ENCODE data around the gene PGM1.
"Not testable (repeated sequence)": the region's sequence is repeated elsewhere in the genome, so short reads cannot be mapped to it uniquely, and the experiment has no call there.

The PGM1 gene

DNA sequence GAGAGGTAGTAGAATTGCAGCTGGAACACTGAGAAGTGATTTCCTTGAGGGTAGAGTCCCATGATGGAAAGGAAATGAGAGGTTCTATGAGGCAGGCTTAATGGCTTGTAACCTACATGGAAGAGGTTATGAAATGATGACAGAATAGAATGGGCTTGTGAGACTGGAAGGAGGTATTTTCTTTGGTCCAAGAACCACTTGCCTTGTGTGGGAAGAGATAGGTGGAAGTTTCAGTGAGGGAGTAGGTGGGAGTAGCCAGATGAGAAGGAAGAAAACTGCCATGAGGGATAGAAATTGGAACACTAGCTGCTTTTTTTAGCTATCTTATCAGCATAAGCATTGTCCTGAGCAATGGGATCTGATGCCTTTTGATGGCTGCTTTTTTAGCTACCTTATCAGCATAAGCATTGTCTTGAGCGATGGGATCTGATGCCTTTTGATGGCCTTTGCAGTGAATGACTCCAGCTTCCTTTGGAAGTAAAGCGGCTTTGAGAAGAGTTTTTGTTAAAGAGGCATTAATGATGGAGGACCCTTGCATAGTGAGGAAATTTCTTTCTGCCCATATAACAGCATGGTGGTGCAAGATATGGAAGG, 18.9 kb upstream of the PGM1 start:
- Histone ChIP-seq H3K9ac (ENCODE audit: low read depth, low read length) (peak overlapping the region; percentile 47; the same call in 1 of the 2 replicates), H3K27ac (ENCODE audit: low read length) (peak overlapping the region; percentile 83), H3K4me1 (ENCODE audit: insufficient read depth, low read length) (peaks cover 31% of the 10 kb centered on the region; the same call in 1 of the 2 replicates), H3K4me3 (ENCODE audit: low read length) (peak overlapping the region; percentile 34)
- H3K36me3 ChIP-seq (ENCODE audit: insufficient read depth, low read depth, low read length); H3K27me3 ChIP-seq (ENCODE audit: insufficient read depth, low read length); H3K9me3 ChIP-seq (ENCODE audit: insufficient read depth, low read depth, low read length): not testable (repeated sequence)

GRCh38 chr1:63575340-63575826, 17.8 kb upstream of the PGM1 start:
- Histone ChIP-seq H3K27ac (ENCODE audit: low read length) (no peak overlapping the region), H3K4me3 (ENCODE audit: low read length) (no peak overlapping the region), H3K9ac (ENCODE audit: low read depth, low read length) (no peak overlapping the region), H3K9me3 (ENCODE audit: insufficient read depth, low read depth, low read length) (no peaks in the 10 kb centered on the region; the same call in 1 of the 2 replicates), H3K36me3 (ENCODE audit: insufficient read depth, low read depth, low read length) (no peaks in the 10 kb centered on the region), H3K27me3 (ENCODE audit: insufficient read depth, low read length) (no peaks in the 10 kb centered on the region), H3K4me1 (ENCODE audit: insufficient read depth, low read length) (peaks cover 27% of the 10 kb centered on the region; the same call in 1 of the 2 replicates)

DNA sequence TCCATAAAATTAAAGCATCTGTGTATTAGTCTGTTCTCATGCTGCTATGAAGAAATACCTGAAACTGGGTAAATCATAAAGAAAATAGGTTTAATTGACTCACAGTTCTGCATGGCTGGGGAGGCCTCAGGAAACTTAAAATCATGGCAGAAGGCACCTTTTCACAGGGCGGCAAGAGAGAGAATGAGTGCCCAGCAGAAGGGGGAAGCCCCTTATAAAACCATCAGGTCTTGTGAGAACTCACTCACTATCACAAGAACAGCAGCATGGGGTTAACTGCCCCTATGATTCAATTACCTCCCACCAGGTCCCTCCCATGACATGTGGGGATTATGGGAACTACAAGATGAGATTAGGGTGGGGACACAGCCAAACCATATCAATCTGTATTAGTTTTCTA, 6.9 kb upstream of the PGM1 start:
- H3K27me3 ChIP-seq (ENCODE audit: insufficient read depth, low read length); H3K9me3 ChIP-seq (ENCODE audit: insufficient read depth, low read depth, low read length); H3K4me1 ChIP-seq (ENCODE audit: insufficient read depth, low read length); H3K36me3 ChIP-seq (ENCODE audit: insufficient read depth, low read depth, low read length); H3K4me3 ChIP-seq (ENCODE audit: low read length); H3K9ac ChIP-seq (ENCODE audit: low read depth, low read length); H3K27ac ChIP-seq (ENCODE audit: low read length): not testable (repeated sequence)

- Histone ChIP-seq H3K4me1 (ENCODE audit: insufficient read depth, low read length) (0 out of 2 replicates have a peak, but pooled peaks cover 5% of the 10 kb centered on the region), H3K4me3 (ENCODE audit: low read length) (no peak overlapping the region), H3K27me3 (ENCODE audit: insufficient read depth, low read length) (peaks cover 20% of the 10 kb centered on the region), H3K27ac (ENCODE audit: low read length) (no peak overlapping the region), H3K9ac (ENCODE audit: low read depth, low read length) (no peak overlapping the region), H3K9me3 (ENCODE audit: insufficient read depth, low read depth, low read length) (no peaks in the 10 kb centered on the region; the same call in 1 of the 2 replicates), H3K36me3 (ENCODE audit: insufficient read depth, low read depth, low read length) (no peaks in the 10 kb centered on the region)
These were observed 3.0 kb upstream of the PGM1 start for GRCh38 chr1:63590166-63590560.

DNA sequence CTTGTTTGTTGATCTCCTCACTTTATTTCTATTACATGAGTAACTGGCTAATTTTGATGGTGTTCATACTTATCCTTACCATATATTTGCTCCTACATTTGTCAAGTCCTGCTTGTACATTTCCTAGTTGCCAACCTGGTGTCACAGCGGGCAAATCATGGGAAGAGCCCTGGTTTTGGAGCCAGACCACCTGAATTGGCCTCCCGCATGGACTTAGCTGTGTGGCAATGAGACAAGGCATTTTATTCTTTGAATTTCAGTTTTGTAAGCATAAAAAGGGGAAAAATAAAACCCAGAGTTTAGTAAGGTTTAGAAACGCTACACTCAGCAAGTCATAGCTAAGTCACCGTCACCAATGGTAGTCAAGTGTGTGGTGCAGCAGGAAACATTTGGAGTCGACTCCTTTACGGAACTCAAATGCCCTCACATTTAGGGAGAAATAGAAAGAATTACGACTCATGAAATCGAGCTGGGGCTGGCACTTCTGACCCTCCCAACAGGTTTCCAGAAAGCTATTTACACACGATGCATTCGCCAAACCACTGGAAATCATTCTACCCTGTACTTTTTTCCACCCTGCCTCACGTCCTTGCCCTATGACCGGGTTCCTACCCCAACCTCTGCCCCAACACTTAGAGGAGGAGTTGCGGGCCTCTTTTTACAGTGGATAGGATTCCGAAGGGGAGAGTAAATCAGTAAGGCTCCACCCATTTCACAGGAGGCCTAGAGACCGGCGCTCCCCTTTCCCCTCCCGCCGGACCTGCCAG, 492 bp upstream of the PGM1 start:
- H3K4me1 ChIP-seq (ENCODE audit: insufficient read depth, low read length): 0 out of 2 replicates have a peak, but pooled peaks cover 5% of the 10 kb centered on the region
- H3K36me3 ChIP-seq (ENCODE audit: insufficient read depth, low read depth, low read length): no peaks in the 10 kb centered on the region
- H3K9me3 ChIP-seq (ENCODE audit: insufficient read depth, low read depth, low read length): no peaks in the 10 kb centered on the region
- peak overlapping the region; percentile 72; the same call in 1 of the 2 replicates for H3K9ac ChIP-seq (ENCODE audit: low read depth, low read length)
- H3K4me3 ChIP-seq (ENCODE audit: low read length): peak overlapping the region; percentile 93
- no peak overlapping the region for H3K27ac ChIP-seq (ENCODE audit: low read length)
- peaks cover 20% of the 10 kb centered on the region for H3K27me3 ChIP-seq (ENCODE audit: insufficient read depth, low read length)

DNA sequence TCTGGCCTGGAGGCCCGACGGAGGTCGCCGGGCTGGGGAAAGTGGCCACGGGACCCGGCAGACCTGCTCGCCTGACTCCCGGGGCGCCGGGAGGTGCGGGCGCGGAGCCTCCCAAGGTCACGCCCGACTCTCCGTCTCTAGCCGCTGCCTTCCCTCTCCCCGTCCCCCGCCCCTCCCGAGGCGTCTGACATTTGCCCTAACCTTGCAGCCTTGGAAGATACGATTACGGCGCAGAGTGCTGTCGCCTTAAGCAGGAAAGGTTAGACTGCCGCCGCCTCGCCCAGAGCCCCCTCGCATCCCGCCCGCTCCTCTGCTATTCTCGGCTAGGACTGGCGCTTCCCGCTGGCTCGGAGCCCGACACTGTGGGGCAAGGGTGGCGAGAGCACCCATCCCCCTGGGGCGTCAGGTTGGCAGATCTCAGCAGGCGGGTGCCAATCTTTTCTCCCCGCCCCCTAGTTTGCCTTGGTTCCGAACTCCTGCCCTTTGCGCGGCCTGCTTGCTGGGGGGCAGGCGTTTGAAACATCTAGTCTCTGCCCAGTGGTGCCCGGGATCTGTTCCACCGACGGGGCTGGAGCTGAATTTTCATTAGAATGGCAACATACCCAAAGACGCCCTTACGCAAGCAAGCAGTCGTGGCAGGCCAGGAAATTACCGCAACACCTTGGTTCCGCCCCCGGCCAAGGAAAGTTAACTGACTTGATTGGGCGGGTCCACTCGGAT, 835 bp downstream of the PGM1 start:
- H3K36me3 ChIP-seq (ENCODE audit: insufficient read depth, low read depth, low read length): no peaks in the 10 kb centered on the region
- peak overlapping the region; percentile 93 for H3K4me3 ChIP-seq (ENCODE audit: low read length)
- H3K27ac ChIP-seq (ENCODE audit: low read length): no peak overlapping the region
- H3K4me1 ChIP-seq (ENCODE audit: insufficient read depth, low read length): 0 out of 2 replicates have a peak, but pooled peaks cover 5% of the 10 kb centered on the region
- no peaks in the 10 kb centered on the region for H3K9me3 ChIP-seq (ENCODE audit: insufficient read depth, low read depth, low read length)
- peaks cover 20% of the 10 kb centered on the region for H3K27me3 ChIP-seq (ENCODE audit: insufficient read depth, low read length)
- H3K9ac ChIP-seq (ENCODE audit: low read depth, low read length): peak overlapping the region; percentile 72; the same call in 1 of the 2 replicates

GRCh38 chr1:63595435-63595834, 2.2 kb downstream of the PGM1 start:
- no peaks in the 10 kb centered on the region for H3K36me3 ChIP-seq (ENCODE audit: insufficient read depth, low read depth, low read length)
- no peak overlapping the region for H3K9ac ChIP-seq (ENCODE audit: low read depth, low read length)
- no peak overlapping the region for H3K27ac ChIP-seq (ENCODE audit: low read length)
- no peak overlapping the region for H3K4me3 ChIP-seq (ENCODE audit: low read length)
- 0 out of 2 replicates have a peak, but pooled peaks cover 5% of the 10 kb centered on the region for H3K4me1 ChIP-seq (ENCODE audit: insufficient read depth, low read length)
- H3K9me3 ChIP-seq (ENCODE audit: insufficient read depth, low read depth, low read length): no peaks in the 10 kb centered on the region
- peaks cover 20% of the 10 kb centered on the region for H3K27me3 ChIP-seq (ENCODE audit: insufficient read depth, low read length)

DNA sequence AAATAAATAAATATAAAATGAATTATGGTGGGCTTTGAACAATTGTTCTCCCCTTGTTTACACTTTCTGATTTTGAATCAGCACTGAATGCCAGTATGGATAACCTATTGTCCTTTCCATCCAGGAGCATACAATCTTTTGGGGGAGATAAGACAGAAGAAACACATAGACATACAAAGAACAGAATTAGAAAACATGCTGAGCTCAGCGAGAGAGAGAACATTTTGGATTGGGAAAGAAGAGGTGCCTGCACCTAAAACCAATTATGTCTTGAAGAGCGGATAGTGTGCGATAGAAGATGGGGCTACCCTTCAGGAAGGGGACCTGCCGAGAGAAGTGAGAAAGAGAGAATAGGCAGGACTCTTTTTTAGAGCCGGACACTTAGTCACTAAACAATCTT, 6.6 kb downstream of the PGM1 start:
- no peaks in the 10 kb centered on the region; the same call in 1 of the 2 replicates for H3K36me3 ChIP-seq (ENCODE audit: insufficient read depth, low read depth, low read length)

DNA sequence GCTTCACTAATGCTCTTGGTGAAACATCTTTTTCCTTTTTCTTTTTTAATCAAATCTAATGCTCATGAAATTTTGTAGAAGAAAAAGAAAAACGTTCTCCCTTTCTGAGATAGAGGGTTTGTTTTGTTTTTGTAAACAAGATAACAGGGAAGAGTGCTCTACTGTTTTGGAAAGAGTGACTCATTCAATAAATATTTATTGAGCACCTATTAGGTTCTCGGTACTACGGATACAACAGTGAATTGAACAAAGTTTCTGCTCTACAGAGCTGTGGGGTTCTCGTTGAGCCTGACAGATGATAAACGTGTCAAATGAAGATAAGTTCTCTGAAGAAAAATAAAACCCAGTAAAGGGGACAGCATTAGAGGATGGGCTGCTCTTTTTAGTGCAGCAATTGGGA, 7.0 kb downstream of the PGM1 start:
- Histone ChIP-seq H3K27me3 (ENCODE audit: insufficient read depth, low read length) (no peaks in the 10 kb centered on the region; the same call in 1 of the 2 replicates), H3K27ac (ENCODE audit: low read length) (no peak overlapping the region), H3K9ac (ENCODE audit: low read depth, low read length) (no peak overlapping the region), H3K4me1 (ENCODE audit: insufficient read depth, low read length) (peaks cover 6% of the 10 kb centered on the region; the same call in 1 of the 2 replicates), H3K36me3 (ENCODE audit: insufficient read depth, low read depth, low read length) (no peaks in the 10 kb centered on the region; the same call in 1 of the 2 replicates), H3K4me3 (ENCODE audit: low read length) (no peak overlapping the region), H3K9me3 (ENCODE audit: insufficient read depth, low read depth, low read length) (no peaks in the 10 kb centered on the region)

More for the DNA sequence above, 6.6 kb downstream of the PGM1 start:
- Histone ChIP-seq H3K9me3 (ENCODE audit: insufficient read depth, low read depth, low read length) (no peaks in the 10 kb centered on the region), H3K27me3 (ENCODE audit: insufficient read depth, low read length) (no peaks in the 10 kb centered on the region; the same call in 1 of the 2 replicates), H3K27ac (ENCODE audit: low read length) (no peak overlapping the region), H3K4me1 (ENCODE audit: insufficient read depth, low read length) (peaks cover 6% of the 10 kb centered on the region; the same call in 1 of the 2 replicates), H3K9ac (ENCODE audit: low read depth, low read length) (no peak overlapping the region), H3K4me3 (ENCODE audit: low read length) (no peak overlapping the region)

DNA sequence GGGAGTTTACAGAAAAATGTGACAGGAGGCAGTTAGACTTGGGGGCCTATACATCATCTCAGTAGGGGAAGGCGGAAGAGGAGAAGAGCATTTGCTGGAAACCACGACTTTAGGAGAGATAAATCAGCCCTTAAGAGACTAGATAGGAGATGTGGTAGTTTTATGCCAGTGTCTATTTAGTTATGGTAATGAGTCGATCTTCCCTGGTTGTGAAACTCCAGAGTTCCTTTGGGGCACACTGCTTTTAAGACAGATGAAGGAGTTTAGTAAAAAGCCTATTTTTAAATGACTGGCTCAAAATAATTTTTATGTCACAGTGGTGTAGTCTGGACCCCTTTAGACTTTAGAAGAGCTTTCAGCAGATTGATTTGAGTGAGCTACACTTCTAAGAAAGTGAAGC, 7.8 kb downstream of the PGM1 start:
- Histone ChIP-seq H3K36me3 (ENCODE audit: insufficient read depth, low read depth, low read length) (no peaks in the 10 kb centered on the region; the same call in 1 of the 2 replicates), H3K27me3 (ENCODE audit: insufficient read depth, low read length) (no peaks in the 10 kb centered on the region), H3K4me3 (ENCODE audit: low read length) (no peak overlapping the region), H3K27ac (ENCODE audit: low read length) (no peak overlapping the region), H3K9me3 (ENCODE audit: insufficient read depth, low read depth, low read length) (no peaks in the 10 kb centered on the region), H3K4me1 (ENCODE audit: insufficient read depth, low read length) (peaks cover 6% of the 10 kb centered on the region; the same call in 1 of the 2 replicates), H3K9ac (ENCODE audit: low read depth, low read length) (no peak overlapping the region)

DNA sequence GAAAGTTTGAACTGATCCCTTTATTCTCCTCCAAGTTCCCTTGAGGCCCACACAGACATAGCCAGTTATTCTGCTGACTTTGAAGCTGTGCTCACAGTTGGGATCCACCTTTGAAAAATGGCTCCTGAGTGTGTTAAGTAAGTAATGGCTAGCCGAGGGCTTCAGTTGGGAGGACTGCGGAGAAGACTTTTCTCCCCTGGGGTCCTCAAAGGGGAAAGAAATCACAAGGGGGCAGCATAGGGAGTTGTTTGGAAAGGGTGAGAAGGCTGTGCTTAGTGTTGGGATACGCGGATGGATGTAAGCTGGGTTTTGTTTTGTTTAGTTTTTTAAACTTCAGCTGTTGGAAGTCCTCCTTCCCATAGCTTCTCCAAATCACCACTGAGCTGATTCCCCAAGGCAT, 8.3 kb downstream of the PGM1 start:
- H3K27me3 ChIP-seq (ENCODE audit: insufficient read depth, low read length): no peaks in the 10 kb centered on the region
- no peak overlapping the region for H3K9ac ChIP-seq (ENCODE audit: low read depth, low read length)
- H3K9me3 ChIP-seq (ENCODE audit: insufficient read depth, low read depth, low read length): no peaks in the 10 kb centered on the region
- no peak overlapping the region for H3K4me3 ChIP-seq (ENCODE audit: low read length)
- no peak overlapping the region for H3K27ac ChIP-seq (ENCODE audit: low read length)
- no peaks in the 10 kb centered on the region; the same call in 1 of the 2 replicates for H3K36me3 ChIP-seq (ENCODE audit: insufficient read depth, low read depth, low read length)
- peaks cover 6% of the 10 kb centered on the region; the same call in 1 of the 2 replicates for H3K4me1 ChIP-seq (ENCODE audit: insufficient read depth, low read length)
